PC-9 (cell line): ENCODE measurements around the gene PACRGL.

Source experiments
- EZH2 ChIP-seq: fragments of 200-600 bp; sonication (generic); IDR thresholded peaks from 2 replicates; pipeline ENCODE4 v1.8.0; 2017; ENCODE audit warnings: antibody characterized with exemption, low read depth
- TF ChIP-seq, protein P1 (sequence below): fragments of 200-600 bp; sonication (generic); conservative IDR thresholded peaks from 2 replicates; pipeline ENCODE4 v1.6.1; 2017; ENCODE audit warnings: mixed run types, antibody characterized with exemption, mild to moderate bottlenecking, moderate library complexity

DNA sequence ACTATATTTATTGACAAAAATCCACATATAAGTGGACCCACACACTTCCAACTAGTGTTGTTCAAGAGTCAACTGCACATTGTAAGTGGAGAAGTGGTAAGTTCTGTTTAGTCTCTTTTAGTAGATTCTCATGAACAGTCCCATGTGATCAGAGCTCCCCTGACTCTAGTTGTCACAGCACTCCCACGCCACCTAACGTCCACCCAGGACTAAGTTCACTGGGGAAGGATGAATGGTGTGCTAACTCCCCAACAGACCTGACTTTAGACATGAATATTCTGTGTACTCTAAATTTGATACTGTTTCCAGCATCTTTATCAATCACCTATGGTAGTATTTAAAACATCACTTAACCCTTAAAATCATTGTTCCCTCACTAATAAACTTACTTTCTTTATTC is 59.8 kb downstream of the PACRGL start:
- TF ChIP-seq, protein P1, sequence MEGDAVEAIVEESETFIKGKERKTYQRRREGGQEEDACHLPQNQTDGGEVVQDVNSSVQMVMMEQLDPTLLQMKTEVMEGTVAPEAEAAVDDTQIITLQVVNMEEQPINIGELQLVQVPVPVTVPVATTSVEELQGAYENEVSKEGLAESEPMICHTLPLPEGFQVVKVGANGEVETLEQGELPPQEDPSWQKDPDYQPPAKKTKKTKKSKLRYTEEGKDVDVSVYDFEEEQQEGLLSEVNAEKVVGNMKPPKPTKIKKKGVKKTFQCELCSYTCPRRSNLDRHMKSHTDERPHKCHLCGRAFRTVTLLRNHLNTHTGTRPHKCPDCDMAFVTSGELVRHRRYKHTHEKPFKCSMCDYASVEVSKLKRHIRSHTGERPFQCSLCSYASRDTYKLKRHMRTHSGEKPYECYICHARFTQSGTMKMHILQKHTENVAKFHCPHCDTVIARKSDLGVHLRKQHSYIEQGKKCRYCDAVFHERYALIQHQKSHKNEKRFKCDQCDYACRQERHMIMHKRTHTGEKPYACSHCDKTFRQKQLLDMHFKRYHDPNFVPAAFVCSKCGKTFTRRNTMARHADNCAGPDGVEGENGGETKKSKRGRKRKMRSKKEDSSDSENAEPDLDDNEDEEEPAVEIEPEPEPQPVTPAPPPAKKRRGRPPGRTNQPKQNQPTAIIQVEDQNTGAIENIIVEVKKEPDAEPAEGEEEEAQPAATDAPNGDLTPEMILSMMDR, result no peak
- TF ChIP-seq EZH2, result no peak
